Stimulated activated CD4-positive, alpha-beta T cell treated with anti-CD3 and anti-CD28 coated beads, Interleukin-2, amount 100 ng/mL, for 4 hours (primary cell): ENCODE results near the gene EXOC7.
"Not testable (repeated sequence)": the region's sequence is repeated elsewhere in the genome, so short reads cannot be mapped to it uniquely, and the experiment has no call there.

ENCODE experiments used
- DNase-seq: peaks from one replicate; pipeline ENCODE4 v3.0.0-alpha.2; 2020; ENCODE audit warnings: low read depth

Gene EXOC7

GRCh38 chr17:76074390-76075363 is 28.9 kb downstream of the EXOC7 start, which contains the start of gene GALR2:
TSS of gene GALR2 (plus strand) at chr17:76074781. CDS start at chr17:76074884, 103 bp downstream.
- DNase-seq, result no peak

- peak; percentile 79 for DNase-seq
Observed at GRCh38 chr17:76072148-76072858, 31.3 kb downstream of the EXOC7 start, which contains the start of gene SRP68. TSS of gene SRP68 (minus strand) at chr17:76072517. CDS start at chr17:76072491, 26 bp downstream.

- no peak for DNase-seq
Observed at GRCh38 chr17:76071531-76072147, 31.9 kb downstream of the EXOC7 start.

- no peak for DNase-seq
Observed at GRCh38 chr17:76065775-76066174, 37.8 kb downstream of the EXOC7 start.

GRCh38 chr17:76063875-76064546 is 39.6 kb downstream of the EXOC7 start:
- DNase-seq, result peak; percentile 55

- not testable (repeated sequence) for DNase-seq
Observed at GRCh38 chr17:76058264-76058663, 45.3 kb downstream of the EXOC7 start.

GRCh38 chr17:76056882-76057281 is 46.7 kb downstream of the EXOC7 start:
- DNase-seq, result no peak

GRCh38 chr17:76054112-76054476 is 49.5 kb downstream of the EXOC7 start:
- DNase-seq, result no peak

- DNase-seq, result no peak
Observed at GRCh38 chr17:76053246-76054111, 50.1 kb downstream of the EXOC7 start.

- DNase-seq, result no peak
Observed at GRCh38 chr17:76051561-76051960, 52.0 kb downstream of the EXOC7 start.

- no peak for DNase-seq
Observed at GRCh38 chr17:76050538-76051467, 52.8 kb downstream of the EXOC7 start.

- no peak for DNase-seq
Observed at GRCh38 chr17:76049836-76050537, 53.6 kb downstream of the EXOC7 start.

- DNase-seq, result no peak
Observed at GRCh38 chr17:76049239-76049638, 54.3 kb downstream of the EXOC7 start.

- no peak for DNase-seq
Observed at GRCh38 chr17:76048711-76049110, 54.9 kb downstream of the EXOC7 start.

GRCh38 chr17:76048025-76048605 is 55.5 kb downstream of the EXOC7 start:
- DNase-seq, result no peak

- DNase-seq, result no peak
Observed at GRCh38 chr17:76046064-76046463, 57.5 kb downstream of the EXOC7 start.

GRCh38 chr17:76044475-76045007 is 59.0 kb downstream of the EXOC7 start:
- DNase-seq, result not testable (repeated sequence)

GRCh38 chr17:76042868-76043267 is 60.7 kb downstream of the EXOC7 start:
- not testable (repeated sequence) for DNase-seq
